Adipose tissue (tissue), 3 donors: ENCODE results near the gene SPI1. TPM values are rescaled to one million over a fixed set of nuclear protein-coding genes. Genes with fewer than 3 reads are reported as not detected.

Source experiments
- H3K27ac ChIP-seq: one replicate; pipeline ENCODE4 v1.5.1; 2013; ENCODE audit warnings: low read depth, low read length
- WGBS, 3 donors: extraction: QIAGEN DNeasy Blood & Tissue Kit; methylation state at CpG; one replicate each; pipeline ENCODE4 v1.1.7; 2013; 5-methylcytosine and 5-hydroxymethylcytosine counted together
- polyA plus RNA-seq, 3 donors: library from polyadenylated mRNA; stranded (reverse); fragments of 200-250 nt; gene quantifications; one replicate each; pipeline ENCODE4 v1.2.3, GENCODE V29; 2013
- donor health status: healthy with polysubstance abuse.
- donor health status: Bipolar disorder and iron deficiency.
- donor health status: healthy.

SPI1 gene
- polyA plus RNA-seq, 3 donors: 4.9 to 69.3 (median 49.3) TPM

- peak overlapping the region; percentile 84 for H3K27ac ChIP-seq
- WGBS, 3 donors: 1 to 7% (median 6%) methylated on average over 24 to 46 of the region's 50 CpGs
Observed at GRCh38 chr11:47408598-47409439, 30.5 kb upstream of the SPI1 start.

- peak within 1 kb of the TSS; percentile 84 for H3K27ac ChIP-seq
- 1 to 2% (median 1%) methylated on average over 38 to 70 of the region's 70 CpGs for WGBS, 3 donors
Observed at GRCh38 chr11:47407746-47408590, 29.6 kb upstream of the SPI1 start, which contains the start of gene SLC39A13. Gene SLC39A13 (plus strand): TSS chr11:47408590. CDS start chr11:47410095, 1,505 bp downstream.

GRCh38 chr11:47406896-47407745, 28.8 kb upstream of the SPI1 start:
- 35 to 56% (median 49%) methylated on average over 12 of the region's 12 CpGs for WGBS, 3 donors
- peak overlapping the region; percentile 77 for H3K27ac ChIP-seq

GRCh38 chr11:47403571-47403970, 25.2 kb upstream of the SPI1 start:
- no peak overlapping the region for H3K27ac ChIP-seq
- 57 to 85% (median 68%) methylated on average over 3 of the region's 3 CpGs for WGBS, 3 donors

GRCh38 chr11:47403135-47403534, 24.8 kb upstream of the SPI1 start:
- no peak overlapping the region for H3K27ac ChIP-seq
- WGBS, 3 donors: 67 to 78% (median 70%) methylated on average over 4 of the region's 4 CpGs

- H3K27ac ChIP-seq: no peak overlapping the region
- WGBS, 3 donors: 22 to 31% (median 23%) methylated on average over 8 of the region's 8 CpGs
Observed at GRCh38 chr11:47400768-47401279, 22.5 kb upstream of the SPI1 start.

GRCh38 chr11:47399860-47400767, 21.8 kb upstream of the SPI1 start:
- no peak overlapping the region for H3K27ac ChIP-seq
- WGBS, 3 donors: 6 to 8% (median 6%) methylated on average over 25 to 47 of the region's 47 CpGs

GRCh38 chr11:47398551-47398950, 20.2 kb upstream of the SPI1 start:
- 90 to 100% (median 94%) methylated on average over 1 of the region's 1 CpG for WGBS, 3 donors

GRCh38 chr11:47398011-47398410, 19.7 kb upstream of the SPI1 start:
- WGBS, 3 donors: 82 to 94% (median 83%) methylated on average over 3 of the region's 3 CpGs
- no peak overlapping the region for H3K27ac ChIP-seq

More at GRCh38 chr11:47398551-47398950, 20.2 kb upstream of the SPI1 start:
- no peak overlapping the region for H3K27ac ChIP-seq

- WGBS, 3 donors: 80 to 93% (median 85%) methylated on average over 3 of the region's 3 CpGs
- no peak overlapping the region for H3K27ac ChIP-seq
Observed at GRCh38 chr11:47396049-47396320, 17.6 kb upstream of the SPI1 start.

GRCh38 chr11:47395223-47396048, 17.1 kb upstream of the SPI1 start:
- 52 to 88% (median 55%) methylated on average over 21 to 25 of the region's 25 CpGs for WGBS, 3 donors
- H3K27ac ChIP-seq: peak overlapping the region; percentile 83

GRCh38 chr11:47394322-47395222, 16.2 kb upstream of the SPI1 start:
- WGBS, 3 donors: 40 to 77% (median 40%) methylated on average over 39 of the region's 39 CpGs
- H3K27ac ChIP-seq: peak overlapping the region; percentile 99

GRCh38 chr11:47394050-47394321, 15.6 kb upstream of the SPI1 start:
- H3K27ac ChIP-seq: peak overlapping the region; percentile 99
- 51 to 83% (median 67%) methylated on average over 9 of the region's 9 CpGs for WGBS, 3 donors

- WGBS, 3 donors: 47 to 74% (median 58%) methylated on average over 19 to 20 of the region's 20 CpGs
Observed at GRCh38 chr11:47393163-47394049, 15.1 kb upstream of the SPI1 start.

More at GRCh38 chr11:47393163-47394049, 15.1 kb upstream of the SPI1 start:
- H3K27ac ChIP-seq: peak overlapping the region; percentile 40
